OCI-LY3 (cell line): Measurements from ENCODE around the gene LRWD1.
"Not testable (repeated sequence)": the region's sequence is repeated elsewhere in the genome, so short reads cannot be mapped to it uniquely, and the experiment has no call there.

ENCODE experiments used
- H2AFZ ChIP-seq: fragments of 200-600, 300-600 bp; shearing (Covaris generic); 2 replicates; pipeline ENCODE4 v1.6.0; 2014; ENCODE audit warnings: antibody characterized with exemption, low read depth, low read length
- H3K27ac ChIP-seq: fragments of 200-600, 300-600 bp; sonication (generic); 2 replicates; pipeline ENCODE4 v1.5.1; 2014; ENCODE audit warnings: mild to moderate bottlenecking, low read length, moderate library complexity, mixed read lengths
- H3K27me3 ChIP-seq: fragments of 200-600, 300-600 bp; sonication (generic); 2 replicates; pipeline ENCODE4 v1.6.1; 2014; ENCODE audit warnings: low read depth, low read length, mixed read lengths
- H3K36me3 ChIP-seq: fragments of 200-600, 300-600 bp; sonication (generic); replicated peaks from 2 replicates; pipeline ENCODE3; 2014; ENCODE audit warnings: low read depth, low read length, mixed read lengths
- H3K4me1 ChIP-seq: fragments of 300-600, 200-600 bp; sonication (generic); 2 replicates; pipeline ENCODE4 v1.6.1; 2014; ENCODE audit warnings: low read length, mixed read lengths
- H3K4me2 ChIP-seq: fragments of 200-600, 300-600 bp; sonication (generic); 2 replicates; pipeline ENCODE4 v1.6.1; 2014; ENCODE audit warnings: low read length, mixed read lengths
- H3K4me3 ChIP-seq: fragments of 300-600, 200-600 bp; sonication (generic); 2 replicates; pipeline ENCODE4 v1.5.1; 2014; ENCODE audit warnings: antibody characterized with exemption, mild to moderate bottlenecking, low read length, moderate library complexity
- H3K79me2 ChIP-seq: fragments of 300-600, 200-600 bp; shearing (Covaris generic); 2 replicates; pipeline ENCODE4 v1.6.1; 2014; ENCODE audit warnings: mild to moderate bottlenecking, low read length, mixed read lengths
- H3K9ac ChIP-seq: fragments of 300-600, 200-600 bp; shearing (Covaris generic); 2 replicates; pipeline ENCODE4 v1.6.0; 2014; ENCODE audit warnings: mild to moderate bottlenecking, low read length, moderate library complexity
- H3K9me3 ChIP-seq: fragments of 200-600, 300-600 bp; shearing (Covaris generic); 2 replicates; pipeline ENCODE4 v1.6.1; 2014; ENCODE audit warnings: low read length, mixed read lengths; ENCODE audit not compliant: insufficient read depth
- H4K20me1 ChIP-seq: fragments of 200-600, 300-600 bp; sonication (generic); 2 replicates; pipeline ENCODE4 v1.6.1; 2016; ENCODE audit warnings: low read length, mixed read lengths; ENCODE audit not compliant: insufficient read depth
- CTCF ChIP-seq: fragments of 200-600, 300-600 bp; sonication (generic); IDR thresholded peaks from 2 replicates; pipeline ENCODE4 v1.5.1; 2014; ENCODE audit warnings: antibody characterized with exemption, low read length, low read depth
- EZH2phosphoT487 ChIP-seq: fragments of 200-600 bp; shearing (Covaris generic); IDR thresholded peaks from 2 replicates; pipeline ENCODE4 v1.6.1; 2018; ENCODE audit warnings: antibody characterized with exemption, mixed run types, low read depth

The LRWD1 gene

DNA sequence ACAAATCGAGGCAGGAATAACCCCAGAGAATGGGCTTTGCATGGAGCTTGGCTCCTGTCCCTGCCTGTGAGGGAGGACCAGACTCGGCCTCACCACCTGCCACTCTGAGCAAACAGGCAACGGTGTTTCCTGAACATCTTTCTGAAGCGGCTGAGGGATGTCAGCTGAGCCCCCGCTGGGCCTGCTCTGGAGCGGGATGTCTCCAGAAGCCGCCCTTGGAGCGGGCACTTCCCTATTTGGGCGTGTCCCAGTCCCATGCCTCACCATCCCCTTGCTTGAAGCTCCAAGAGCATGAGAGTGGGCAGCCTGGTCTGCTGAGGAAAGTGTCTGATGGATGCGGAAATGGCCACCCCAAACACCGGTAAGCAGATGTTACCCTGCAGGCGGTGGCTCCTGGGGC is 10.3 kb upstream of the LRWD1 start:
- no peaks in the 10 kb centered on the region for H4K20me1 ChIP-seq
- no peak overlapping the region for H3K27ac ChIP-seq

GRCh38 chr7:102454932-102455331 is 9.9 kb upstream of the LRWD1 start:
- H3K27me3 ChIP-seq, H2AFZ ChIP-seq, H3K4me3 ChIP-seq, H3K27ac ChIP-seq, H3K9me3 ChIP-seq, H3K79me2 ChIP-seq, H3K9ac ChIP-seq, H3K4me2 ChIP-seq, H4K20me1 ChIP-seq, H3K36me3 ChIP-seq: not testable (repeated sequence)
- H3K4me1 ChIP-seq, result peaks cover 17% of the 10 kb centered on the region

More for the DNA sequence above, 10.3 kb upstream of the LRWD1 start:
- H3K4me1 ChIP-seq, result peaks cover 17% of the 10 kb centered on the region
- H3K4me3 ChIP-seq, result no peak overlapping the region
- H2AFZ ChIP-seq, result no peak overlapping the region
- H3K9me3 ChIP-seq, result no peaks in the 10 kb centered on the region
- peaks cover 2% of the 10 kb centered on the region for H3K36me3 ChIP-seq
- no peaks in the 10 kb centered on the region for H3K27me3 ChIP-seq
- no peak overlapping the region for H3K4me2 ChIP-seq
- H3K79me2 ChIP-seq, result no peaks in the 10 kb centered on the region
- TF ChIP-seq CTCF (no peak), EZH2phosphoT487 (no peak)
- no peak overlapping the region for H3K9ac ChIP-seq

GRCh38 chr7:102455596-102455995 is 9.2 kb upstream of the LRWD1 start:
- Histone ChIP-seq H3K4me3 (no peak overlapping the region), H3K27ac (no peak overlapping the region), H3K9me3 (no peaks in the 10 kb centered on the region), H3K36me3 (peaks cover 4% of the 10 kb centered on the region), H3K9ac (no peak overlapping the region), H3K79me2 (no peaks in the 10 kb centered on the region), H3K27me3 (no peaks in the 10 kb centered on the region), H3K4me2 (no peak overlapping the region), H3K4me1 (peaks cover 12% of the 10 kb centered on the region), H4K20me1 (no peaks in the 10 kb centered on the region), H2AFZ (no peak overlapping the region)
- no peak for TF ChIP-seq EZH2phosphoT487
- no peak for TF ChIP-seq CTCF

DNA sequence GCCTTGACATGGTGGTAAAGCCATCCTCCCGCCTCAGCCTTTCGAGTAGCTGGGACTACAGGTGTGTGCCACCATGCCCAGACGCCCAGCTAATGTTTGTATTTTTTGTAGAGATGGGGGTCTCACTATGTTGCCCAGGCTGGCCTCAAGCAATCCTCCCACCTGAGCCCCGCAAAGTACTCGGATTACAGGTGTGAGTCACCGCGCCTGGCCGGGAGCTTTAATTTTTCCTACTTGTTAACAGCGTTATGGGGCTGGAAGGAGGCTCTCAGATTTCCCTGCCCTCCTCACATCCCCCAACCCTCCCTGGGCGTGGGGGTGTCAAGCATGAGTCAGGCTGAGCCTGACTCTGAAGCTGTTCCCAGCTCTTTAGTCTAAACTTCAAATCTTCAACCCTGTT is 8.5 kb upstream of the LRWD1 start:
- H2AFZ ChIP-seq, result no peak overlapping the region
- H3K27ac ChIP-seq, result no peak overlapping the region
- no peak overlapping the region for H3K4me3 ChIP-seq
- H3K4me2 ChIP-seq, result no peak overlapping the region
- no peaks in the 10 kb centered on the region for H3K79me2 ChIP-seq
- no peak for TF ChIP-seq CTCF
- H3K27me3 ChIP-seq, result no peaks in the 10 kb centered on the region
- peaks cover 4% of the 10 kb centered on the region for H3K36me3 ChIP-seq
- H3K9me3 ChIP-seq, result no peaks in the 10 kb centered on the region
- no peak overlapping the region for H3K9ac ChIP-seq
- H4K20me1 ChIP-seq, result no peaks in the 10 kb centered on the region
- H3K4me1 ChIP-seq, result peaks cover 6% of the 10 kb centered on the region

DNA sequence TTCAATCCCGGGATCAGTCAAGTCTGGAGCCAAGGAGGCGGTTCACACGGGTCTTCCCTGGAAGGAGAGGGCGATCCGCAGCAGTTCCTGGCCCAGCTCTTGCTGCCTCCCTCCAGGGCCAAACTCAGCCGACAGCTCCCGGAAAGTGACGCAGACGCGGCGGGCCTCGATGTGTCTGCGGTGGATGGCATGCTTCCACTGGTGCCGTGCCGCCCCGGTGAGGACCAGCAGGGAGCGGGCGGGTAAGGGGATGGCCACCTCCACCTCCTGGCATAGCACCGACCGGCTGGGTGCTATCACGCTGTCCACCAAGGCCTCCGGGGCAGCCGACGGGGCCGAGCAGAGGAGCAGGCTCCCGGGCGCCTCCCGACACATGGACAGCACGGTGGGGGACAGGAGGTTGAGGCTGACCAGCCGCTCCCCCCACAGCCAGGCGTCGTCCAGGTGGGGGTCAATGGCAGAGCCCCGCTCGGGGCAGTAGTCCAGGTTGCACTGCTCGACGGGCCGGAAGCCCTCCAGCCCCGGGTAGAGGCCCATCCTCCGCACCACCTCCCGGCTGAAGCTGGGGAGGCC is 7.3 kb upstream of the LRWD1 start:
- Histone ChIP-seq H3K36me3 (peaks cover 4% of the 10 kb centered on the region), H3K9ac (no peak overlapping the region), H3K4me3 (no peak overlapping the region), H3K9me3 (no peaks in the 10 kb centered on the region), H3K79me2 (peaks cover 7% of the 10 kb centered on the region; the same call in 1 of the 2 replicates), H3K4me1 (no peaks in the 10 kb centered on the region), H3K4me2 (no peak overlapping the region), H3K27me3 (no peaks in the 10 kb centered on the region), H4K20me1 (no peaks in the 10 kb centered on the region), H2AFZ (no peak overlapping the region), H3K27ac (no peak overlapping the region)
- no peak for TF ChIP-seq CTCF
- no peak for TF ChIP-seq EZH2phosphoT487
